ENCODE measurements around the gene HSPA1L.
"Not testable (repeated sequence)": the region's sequence is repeated elsewhere in the genome, so short reads cannot be mapped to it uniquely, and the experiment has no call there.

Gene HSPA1L

GRCh38 chr6:31815025-31815838 is at the start of gene HSPA1L, which contains the start of gene HSPA1A:
Gene HSPA1L (minus strand): TSS chr6:31815283. CDS start chr6:31811972, 3,311 bp downstream.
Gene HSPA1A (plus strand): TSS chr6:31815543. CDS start chr6:31815757, 214 bp downstream.
- DNase-seq: peak; percentile 83

- DNase-seq: no peak
These were observed 49.7 kb upstream of the HSPA1L start for GRCh38 chr6:31864818-31865204.

DNA sequence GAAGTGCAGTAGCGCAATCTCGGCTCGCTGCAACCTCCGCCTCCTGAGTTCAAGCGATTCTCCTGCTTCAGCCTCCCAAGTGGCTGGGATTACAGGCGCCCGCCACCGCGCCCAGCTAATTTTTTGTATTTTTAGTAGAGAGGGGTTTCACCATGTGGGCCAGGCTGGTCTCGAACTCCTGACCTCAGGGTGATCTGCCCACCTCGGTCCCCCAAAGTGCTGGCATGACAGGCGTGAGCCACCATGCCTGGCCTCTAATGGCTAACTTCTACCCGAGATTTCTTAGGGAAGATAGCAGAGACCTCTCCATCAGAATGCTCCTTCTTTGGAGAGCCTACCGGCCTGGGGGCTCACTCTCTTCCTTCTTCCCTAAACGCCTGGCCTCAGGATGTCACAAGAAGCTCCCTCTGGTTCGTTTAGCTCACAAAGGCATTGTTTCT is 49.1 kb upstream of the HSPA1L start:
- DNase-seq: peak; percentile 60

DNA sequence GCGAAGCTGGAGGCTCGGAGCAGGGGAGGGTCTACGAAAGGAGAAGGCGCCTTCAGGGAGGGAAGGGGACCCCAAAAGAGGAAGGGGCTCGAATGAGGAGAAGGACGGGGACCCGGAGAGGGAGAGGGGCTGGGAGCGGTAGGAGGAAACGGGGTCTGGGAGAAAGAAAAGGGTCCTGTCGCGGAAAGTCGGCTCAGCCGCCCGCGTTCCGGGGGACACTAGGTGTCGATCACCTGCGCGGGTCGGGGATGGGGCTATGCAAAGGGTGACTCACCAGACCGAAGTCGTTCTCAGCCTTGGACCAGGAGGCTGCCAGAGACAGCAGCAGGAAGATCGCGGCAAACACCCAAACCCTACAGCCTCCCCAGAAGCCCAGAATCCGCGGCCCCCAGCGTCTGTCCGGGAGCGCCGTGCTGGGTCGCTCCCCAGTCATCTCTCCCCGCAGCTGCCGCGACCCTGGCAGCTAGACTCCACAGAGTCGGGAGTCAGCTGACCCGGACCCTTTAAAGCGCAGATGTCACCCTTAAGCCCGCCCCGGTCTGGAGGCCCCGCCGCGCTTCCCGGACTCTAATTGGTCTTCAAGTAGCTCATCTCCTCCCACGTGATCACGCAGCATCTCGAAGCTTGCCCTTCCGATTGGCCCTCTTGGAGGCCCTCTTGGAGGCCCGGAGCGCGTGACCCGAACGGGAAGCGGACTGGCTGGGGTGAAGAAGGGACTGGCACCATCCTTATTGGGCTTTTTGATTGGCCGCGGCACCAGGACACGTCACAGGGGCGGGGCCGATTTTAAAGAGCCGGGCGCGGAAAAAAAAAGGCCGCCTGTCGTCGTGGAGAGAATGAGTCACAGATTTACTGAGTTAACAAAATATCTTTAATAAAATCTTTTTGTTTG is 47.5 kb upstream of the HSPA1L start, which contains the start of gene NEU1:
Gene NEU1 (minus strand): TSS at position 478 of the 892 bp plus-strand sequence. CDS start 45 bp downstream, at position 433.
- DNase-seq: peak; percentile 97

DNA sequence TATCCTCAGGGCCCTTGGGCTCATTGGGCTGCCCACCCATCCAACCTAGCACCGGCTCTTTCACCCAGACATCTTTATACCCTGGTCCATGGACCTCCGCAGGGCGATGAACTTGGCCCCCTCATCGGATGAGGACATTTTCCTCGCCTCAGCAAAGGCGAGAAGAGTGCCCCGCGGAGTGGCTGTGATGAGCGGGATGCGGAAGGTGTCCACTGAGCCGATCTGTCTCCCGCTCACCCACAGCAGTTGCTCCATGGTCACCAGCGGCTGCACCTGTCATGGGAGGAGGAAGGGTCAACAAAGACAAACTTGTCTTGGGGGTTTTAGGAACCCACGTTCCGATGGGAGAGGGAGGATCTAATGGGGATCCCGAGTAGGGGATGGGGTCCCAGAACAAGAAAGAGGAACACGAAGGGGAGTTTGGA is 46.8 kb upstream of the HSPA1L start:
- DNase-seq: no peak

- no peak for DNase-seq
These were observed 46.1 kb upstream of the HSPA1L start for GRCh38 chr6:31861150-31861549.

- DNase-seq: no peak
These were observed 45.3 kb upstream of the HSPA1L start for GRCh38 chr6:31860349-31860748.

GRCh38 chr6:31859923-31860322 is 44.8 kb upstream of the HSPA1L start:
- no peak for DNase-seq

GRCh38 chr6:31858707-31859106 is 43.6 kb upstream of the HSPA1L start:
- no peak for DNase-seq

GRCh38 chr6:31857774-31858173 is 42.7 kb upstream of the HSPA1L start:
- not testable (repeated sequence) for DNase-seq

DNA sequence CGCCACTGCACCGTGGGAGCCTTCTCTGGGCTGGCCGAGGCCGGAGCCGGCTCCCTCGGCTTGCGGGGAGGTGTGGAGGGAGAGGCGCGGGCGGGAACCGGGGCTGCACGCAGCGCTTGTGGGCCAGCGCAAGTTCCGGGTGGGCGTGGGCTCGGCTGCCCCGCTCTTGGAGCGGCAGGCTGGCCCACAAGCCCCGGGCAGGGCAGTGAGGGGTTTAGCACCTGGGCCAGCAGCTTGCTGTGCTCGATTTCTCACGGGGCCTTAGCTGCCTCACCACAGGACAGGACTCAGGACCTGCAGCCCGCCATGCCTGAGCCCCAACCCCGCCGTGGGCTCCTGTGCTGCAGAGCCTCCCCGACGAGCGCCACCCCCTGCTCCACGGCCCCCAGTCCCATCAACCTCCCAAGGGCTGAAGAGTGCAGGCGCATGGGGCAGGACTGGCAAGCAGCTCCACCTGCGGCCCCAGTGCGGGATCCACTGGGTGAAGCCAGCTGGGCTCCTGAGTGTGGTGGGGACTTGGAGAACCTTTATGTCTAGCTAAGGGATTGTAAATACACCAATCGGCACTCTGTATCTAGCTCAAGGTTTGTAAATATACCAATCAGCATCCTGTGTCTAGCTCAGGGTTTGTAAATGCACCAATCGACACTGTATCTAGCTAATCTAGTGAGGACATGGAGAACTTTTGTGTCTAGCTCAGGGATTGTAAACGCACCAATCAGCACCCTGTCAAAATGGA is 37.1 kb upstream of the HSPA1L start:
- DNase-seq: not testable (repeated sequence)

DNA sequence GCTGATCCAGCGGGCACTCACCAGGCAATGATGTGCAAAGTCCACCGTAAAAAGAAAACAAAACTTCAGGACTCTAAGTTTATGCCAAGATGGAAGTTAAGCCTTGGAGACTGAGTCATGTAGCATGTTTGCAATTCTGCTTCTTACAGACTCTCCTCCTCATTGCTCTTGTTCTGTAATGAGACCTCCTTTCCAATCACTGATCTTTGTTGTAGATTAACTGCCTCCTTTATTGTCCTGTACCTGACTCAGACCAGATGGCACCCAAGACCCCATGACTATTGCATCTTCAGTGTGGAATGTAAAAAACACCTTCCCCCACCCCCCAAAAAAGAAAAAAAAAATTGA is 36.4 kb upstream of the HSPA1L start:
- no peak for DNase-seq

- DNase-seq: no peak
These were observed 35.8 kb upstream of the HSPA1L start for GRCh38 chr6:31850765-31851484.

DNA sequence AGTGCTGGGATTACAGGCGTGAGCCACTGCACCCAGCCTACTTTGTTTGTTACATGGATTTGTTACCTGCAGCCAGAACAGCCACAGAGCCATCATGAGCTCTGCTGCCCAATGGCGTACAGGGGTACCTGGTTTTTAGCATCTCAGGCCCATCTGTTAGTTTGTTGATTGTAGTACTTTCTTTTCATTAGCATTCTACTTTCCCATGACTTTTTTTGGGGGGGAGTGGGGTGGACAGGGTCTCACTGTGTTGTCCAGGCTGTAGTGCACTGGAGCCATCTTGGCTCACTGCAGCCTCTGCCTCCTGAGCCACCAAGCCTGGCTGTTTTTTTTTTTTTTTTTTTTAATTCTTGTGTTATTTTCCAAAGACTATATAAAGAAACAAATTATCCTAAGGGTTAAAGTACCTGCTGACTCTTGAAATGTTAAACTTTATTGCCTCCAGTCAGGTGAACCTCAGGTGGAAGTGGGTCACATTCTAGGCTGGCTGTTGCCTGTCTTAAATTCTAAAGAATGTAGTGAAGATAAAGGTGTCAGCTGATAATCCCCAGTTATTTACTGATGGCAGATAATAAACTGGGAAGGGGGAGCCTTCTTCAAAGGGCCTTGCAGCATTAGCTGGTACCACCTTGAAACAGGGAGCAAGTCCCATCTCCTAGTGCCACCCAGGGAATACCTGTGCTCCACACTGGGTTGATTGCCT is 32.3 kb upstream of the HSPA1L start:
- DNase-seq: no peak

DNA sequence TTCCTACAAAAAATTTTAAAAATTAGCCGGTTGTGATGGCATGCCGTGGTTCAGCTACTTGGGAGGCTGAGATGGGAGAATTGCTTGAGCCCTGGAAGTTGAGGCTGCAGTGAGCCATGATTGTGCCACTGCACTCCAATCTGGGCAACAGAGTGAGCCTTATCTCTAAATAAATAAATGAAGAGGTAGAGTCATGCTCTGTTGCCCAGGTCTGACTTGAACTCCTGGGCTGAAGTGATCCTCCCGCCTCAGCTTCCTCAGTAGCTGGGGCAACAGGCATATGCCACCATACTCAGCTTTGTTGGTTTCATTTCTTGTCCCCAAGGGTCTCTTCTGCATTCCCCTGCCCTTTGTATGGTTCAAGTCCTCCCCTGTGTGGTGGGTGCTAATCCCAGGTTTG is 29.4 kb upstream of the HSPA1L start:
- no peak for DNase-seq

DNA sequence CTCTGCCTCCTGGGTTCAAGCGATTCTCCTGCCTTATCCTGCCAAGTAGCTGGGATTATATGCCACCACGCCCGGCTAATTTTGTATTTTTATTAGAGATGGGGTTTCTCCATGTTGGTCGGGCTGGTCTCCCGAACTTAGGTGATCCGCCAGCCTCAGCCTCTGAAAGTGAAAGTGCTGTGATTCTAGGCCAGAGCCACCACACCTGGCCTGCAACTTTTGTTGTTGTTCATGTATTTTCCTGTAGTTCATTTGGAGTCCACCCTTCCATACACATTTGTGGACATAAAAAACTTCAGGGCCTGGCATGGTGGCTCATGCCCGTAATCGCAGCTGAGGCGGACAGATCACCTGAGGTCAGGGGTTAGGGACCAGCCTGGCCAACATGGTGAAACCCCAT is 27.0 kb upstream of the HSPA1L start:
- no peak for DNase-seq

DNA sequence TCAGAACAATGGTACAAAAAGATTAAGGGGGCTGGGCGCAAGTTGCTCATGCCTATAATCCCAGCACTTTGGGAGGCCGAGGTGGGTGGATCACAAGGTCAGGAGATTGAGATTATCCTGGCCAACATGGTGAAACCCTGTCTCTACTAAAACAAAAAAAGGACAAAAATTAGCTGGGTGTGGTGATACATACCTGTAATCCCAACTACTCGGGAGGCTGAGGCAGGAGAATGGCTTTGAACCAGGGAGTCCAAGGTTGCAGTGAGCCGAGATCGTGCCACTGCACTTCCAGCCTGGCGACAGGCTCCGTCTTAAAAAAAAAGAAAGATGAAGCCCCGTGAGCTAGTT is 24.7 kb upstream of the HSPA1L start:
- DNase-seq: not testable (repeated sequence)

DNA sequence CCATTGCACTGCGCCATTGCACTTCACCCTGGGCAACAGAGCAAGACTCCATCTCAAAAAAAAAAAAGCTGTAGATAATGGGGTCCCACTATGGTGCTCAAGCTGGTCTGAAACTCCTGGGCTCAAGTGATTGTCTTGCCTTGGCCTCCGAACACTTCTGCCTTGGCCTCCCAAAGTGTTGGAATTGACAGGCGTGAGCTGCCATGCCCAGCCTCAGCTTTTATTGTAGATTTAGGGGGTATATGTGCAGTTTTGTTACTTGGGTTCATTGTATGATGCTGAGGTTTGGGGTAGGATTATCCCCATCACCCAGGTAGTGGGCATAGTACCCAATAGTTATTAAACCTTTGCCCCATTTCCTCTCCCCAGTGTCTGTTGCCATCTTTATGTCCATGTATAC is 23.9 kb upstream of the HSPA1L start:
- DNase-seq: no peak

DNA sequence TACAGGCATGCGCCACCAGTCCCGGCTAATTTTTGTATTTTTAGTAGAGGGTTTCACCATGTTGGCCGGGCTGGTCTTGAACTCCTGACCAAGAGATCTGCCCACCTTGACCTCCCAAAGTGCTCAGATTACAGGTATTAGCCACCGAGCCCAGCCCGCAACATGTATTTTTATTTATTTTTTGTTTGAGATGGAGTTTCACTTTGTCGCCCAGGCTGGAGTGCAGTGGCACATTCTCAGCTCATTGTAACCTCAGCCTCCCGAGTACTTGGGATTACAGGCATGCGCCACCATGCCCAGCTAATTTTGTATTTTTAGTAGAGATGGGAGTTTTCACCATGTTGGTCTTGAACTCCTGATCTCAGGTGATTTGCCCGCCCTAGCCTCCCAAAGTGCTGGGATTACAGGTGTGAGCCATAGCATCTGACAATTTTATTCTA is 23.1 kb upstream of the HSPA1L start:
- not testable (repeated sequence) for DNase-seq

GRCh38 chr6:31837369-31838113 is 22.5 kb upstream of the HSPA1L start:
- DNase-seq: no peak

All from activated CD8-positive, alpha-beta memory T cell treated with anti-CD3 and anti-CD28 coated beads, Interleukin-2, amount 50 U/mL, for 48 hours (primary cell).